GM18909 (cell line): Measurements from ENCODE around the gene ELP5.

Experiments
- ATAC-seq: cut with Tn5 transposase; IDR thresholded peaks from one replicate; pipeline ENCODE4 v1.9.1; 2021; ENCODE audit warnings: mild to moderate bottlenecking; ENCODE audit not compliant: unreplicated experiment, poor library complexity

The ELP5 gene

DNA sequence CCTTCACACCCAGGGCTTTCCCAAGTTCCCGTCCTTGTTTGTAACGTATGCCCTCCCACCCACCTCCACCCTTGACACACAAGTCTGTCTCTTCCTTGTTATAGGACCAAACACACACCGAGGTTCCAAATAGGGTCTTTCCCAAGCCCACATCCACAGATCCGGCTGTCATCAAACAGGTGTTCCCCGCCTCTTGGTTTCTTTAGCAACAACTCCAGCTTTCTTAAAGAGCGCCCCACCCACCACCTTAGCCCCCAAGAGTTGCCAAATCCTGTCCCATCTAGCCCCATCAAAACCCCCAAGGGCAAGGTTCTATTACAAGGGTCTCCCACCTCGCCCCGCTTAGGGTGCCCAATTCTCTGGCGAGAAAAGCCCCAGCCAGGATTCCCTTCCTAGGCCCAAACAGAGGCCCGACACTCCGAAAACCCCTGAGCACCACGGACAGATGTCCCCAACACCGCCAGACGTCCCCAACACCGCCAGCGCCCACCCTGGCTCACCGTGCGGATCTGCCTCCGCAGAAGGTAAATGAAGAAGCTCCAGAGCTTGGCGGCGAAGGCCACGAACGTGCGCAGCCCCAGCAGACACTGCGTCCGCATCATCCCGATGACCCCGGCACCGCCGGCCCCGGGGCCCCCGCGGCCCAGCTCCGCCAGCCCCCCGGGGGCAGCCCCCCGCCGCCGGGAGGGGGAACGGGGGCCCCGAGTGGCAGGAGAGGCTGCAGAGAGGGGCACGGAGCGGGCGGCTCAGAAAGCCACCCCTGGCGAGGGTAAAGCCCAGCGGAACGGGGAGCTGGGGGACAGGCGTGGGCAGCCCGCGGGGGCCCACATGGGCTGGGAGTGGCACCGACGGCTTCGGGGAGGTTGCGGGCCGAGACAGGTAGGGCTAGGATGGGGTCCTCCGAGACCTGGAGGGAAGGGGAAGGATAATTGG, 1.1 kb upstream of the ELP5 start:
- no peak for ATAC-seq

DNA sequence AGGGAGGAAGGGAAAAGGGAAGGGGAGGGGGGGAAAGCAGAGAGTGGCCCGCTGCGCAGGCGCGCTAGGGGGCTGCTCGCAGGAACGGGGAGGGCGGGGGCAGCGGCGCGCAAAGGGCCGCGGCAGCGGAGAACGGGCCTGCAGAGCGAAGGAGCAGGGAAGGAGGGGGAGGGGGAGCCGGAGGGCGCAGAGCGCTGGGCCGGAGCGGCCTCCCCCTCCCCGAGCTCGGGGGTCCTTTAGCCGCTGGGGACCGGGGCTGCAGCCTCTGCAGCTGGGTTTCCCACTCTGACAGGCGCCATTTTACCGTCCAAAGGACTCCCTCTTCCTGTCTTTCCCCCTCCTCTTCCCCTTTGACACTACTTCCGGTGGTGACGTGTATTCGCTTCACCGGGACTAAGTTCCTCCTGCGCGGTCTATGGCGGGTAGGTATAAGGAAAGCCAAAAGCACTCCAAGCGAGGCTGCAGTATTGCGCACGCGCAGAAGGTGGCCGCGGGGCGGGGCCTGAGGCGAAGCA, 297 bp upstream of the ELP5 start, which contains the start of gene CTDNEP1:
CTDNEP1 (minus strand) TSS at position 74 of the 515 bp plus-strand sequence. CDS start 438 bp downstream, outside the sequence.
- peak; percentile 79 for ATAC-seq

DNA sequence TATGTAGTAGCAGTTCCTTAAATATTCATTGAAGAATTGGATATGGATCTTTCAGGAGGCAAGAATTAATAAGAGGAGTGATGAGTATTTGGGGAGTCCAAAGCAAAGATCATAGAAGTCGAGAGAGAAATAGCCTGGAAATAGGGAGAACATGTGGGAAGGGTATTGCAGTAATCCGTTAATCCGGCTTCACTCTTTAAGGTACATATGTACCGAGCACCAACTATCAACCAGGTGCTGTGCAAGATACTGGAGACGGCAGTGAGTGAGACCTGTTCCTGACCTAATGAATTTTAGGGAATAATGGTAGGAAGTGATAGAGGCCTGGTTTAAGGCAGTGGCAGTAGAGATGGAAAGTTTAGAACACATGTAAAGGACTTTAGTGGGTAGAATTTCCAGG, 1.1 kb downstream of the ELP5 start:
- no peak for ATAC-seq

DNA sequence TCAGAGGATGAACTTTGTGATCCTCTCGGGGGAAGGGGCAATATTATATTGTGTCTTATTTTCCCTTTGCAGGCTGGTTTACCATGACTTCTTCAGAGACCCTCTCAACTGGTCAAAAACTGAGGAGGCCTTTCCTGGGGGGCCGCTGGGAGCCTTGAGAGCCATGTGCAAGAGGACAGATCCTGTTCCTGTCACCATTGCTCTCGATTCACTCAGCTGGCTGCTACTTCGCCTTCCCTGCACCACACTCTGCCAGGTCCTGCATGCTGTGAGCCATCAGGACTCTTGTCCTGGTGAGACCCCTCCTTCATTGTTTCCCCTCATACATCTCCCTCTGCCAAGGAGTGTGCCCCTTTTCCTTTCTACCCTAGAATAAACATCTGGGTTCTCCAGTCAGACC, 2.5 kb downstream of the ELP5 start:
- no peak for ATAC-seq

DNA sequence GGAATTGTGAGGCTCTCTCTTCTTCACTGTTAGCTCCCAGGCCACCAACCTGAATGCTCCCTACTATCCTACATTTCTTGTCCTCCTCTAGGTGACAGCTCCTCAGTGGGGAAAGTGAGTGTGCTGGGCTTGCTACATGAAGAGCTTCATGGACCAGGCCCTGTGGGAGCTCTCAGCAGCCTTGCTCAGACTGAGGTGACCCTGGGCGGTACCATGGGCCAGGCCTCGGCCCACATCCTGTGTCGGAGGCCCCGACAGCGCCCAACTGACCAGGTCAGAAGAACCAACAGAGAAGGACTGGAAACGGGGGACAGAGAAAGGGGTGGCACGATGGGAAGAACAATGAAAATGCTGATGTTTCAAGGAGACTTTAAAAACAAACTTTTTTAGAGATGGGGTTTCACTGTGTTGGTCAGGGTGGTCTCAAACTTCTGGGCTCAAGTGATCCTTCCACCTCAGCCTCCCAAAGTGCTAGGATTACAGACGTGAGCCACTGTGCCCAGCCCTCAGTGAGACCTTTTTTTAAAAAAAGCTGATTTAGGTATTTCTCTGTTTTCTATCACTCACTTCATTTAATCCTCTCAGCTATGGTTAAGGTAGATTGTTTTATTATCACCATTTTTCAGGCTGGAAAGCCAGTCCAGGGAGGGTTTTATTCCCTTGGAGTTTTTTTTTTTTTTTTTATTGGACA, 4.9 kb downstream of the ELP5 start:
- ATAC-seq, result no peak

DNA sequence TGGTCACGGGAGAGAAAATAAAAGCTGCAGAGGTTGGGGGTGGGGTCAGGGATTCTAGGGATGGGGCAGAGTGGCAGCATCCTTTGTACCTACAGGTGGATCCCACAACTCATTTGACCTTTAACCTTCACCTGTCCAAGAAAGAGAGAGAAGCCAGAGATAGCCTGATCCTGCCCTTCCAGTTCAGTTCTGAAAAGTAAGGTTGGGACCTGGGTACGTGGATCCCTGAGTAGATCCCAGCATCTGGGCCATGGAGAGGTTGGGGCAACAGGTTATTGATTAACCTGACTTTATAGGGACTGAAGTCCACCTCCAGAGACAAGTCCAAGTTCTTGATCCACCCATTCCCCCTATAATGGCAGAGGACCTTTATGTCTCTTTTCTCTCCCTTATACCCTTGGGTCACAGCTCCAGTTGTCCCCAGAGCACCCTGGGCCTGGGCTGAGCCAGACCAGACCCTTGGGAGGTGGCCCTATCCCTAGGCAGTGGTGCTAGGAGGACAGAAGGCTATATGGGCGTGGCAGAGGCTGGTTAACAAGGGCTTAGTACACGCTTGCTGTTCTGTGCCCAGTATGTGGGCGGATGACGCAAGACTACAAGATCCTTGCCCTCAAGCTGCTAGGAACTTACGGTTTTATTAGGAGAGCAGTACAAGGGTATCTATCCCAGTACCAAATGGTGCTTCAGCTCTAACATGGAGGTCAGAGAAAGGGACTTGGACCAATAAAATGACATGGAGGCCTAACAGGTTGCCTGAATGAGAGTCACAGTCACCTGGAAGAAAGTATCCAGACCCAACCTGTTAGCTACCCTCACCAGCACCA, 6.9 kb downstream of the ELP5 start:
- ATAC-seq, result no peak

DNA sequence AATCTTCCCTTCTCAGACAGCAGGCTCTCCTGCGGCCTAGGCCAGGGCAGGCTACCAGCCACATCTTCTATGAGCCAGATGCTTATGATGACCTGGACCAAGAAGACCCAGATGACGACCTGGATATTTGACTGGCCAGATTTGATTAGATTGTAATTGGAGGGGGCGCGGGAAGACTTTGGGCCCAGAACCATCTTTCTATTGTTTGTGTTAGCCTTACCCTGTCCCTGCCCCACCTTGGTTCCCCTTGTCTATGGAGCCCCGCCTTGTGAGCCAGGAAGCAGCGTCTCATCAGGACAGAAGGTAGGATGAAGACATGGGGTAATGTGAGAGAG, 7.5 kb downstream of the ELP5 start:
- no peak for ATAC-seq

DNA sequence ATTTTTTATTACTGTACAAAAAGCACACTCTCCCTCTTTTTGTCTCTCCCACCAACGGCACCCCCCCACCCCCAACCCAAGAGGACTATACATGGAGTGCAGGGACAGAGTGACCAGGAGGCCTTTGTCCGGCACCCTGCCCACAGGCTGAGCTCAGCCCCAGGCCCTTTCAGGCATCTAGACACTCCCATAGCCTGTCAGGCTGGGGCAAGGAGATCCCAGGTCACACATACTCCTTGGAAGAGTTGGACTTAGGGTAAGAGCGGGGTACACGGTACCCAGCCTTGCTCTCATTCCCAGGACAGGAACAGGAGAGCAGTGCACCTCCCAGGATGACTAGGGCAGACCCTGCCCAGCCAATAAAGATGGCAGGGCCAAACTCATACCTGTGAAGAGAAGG, 8.1 kb downstream of the ELP5 start:
- ATAC-seq, result no peak

DNA sequence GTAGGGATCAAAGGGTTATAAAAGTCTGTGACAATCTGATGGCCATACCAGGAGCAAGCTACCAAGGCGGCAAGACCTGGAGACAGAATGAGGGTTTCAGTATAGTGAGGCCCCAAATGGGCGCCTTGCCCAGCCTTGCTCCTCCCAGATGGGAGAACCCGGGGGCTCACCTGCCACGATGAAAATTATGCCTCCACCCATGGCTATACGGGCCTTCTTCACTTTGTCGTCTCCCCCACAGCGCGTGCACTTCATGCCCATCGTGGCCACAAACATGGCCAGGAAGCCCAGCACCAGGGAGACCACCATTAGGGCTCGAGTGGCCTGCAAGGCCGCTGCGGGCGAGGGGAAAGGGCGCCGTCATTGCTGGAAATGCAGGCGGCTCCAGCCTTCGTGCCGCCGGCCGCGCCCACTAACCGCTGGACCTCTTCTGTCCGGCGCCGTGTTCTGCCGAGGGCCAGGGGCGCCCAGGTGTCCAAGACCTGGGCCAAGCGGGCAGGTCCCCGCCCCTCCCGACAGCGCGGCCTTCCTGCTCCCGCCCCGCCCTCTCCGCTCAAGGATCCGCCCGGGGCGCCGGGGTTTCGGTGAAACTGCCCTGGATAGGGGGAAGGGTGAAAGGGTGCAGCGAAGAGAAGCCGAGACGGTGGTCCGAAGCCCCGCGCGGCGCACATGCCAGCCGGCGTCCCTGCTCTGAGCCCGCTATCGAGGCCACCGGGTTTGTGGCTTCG, 8.8 kb downstream of the ELP5 start:
- no peak for ATAC-seq

DNA sequence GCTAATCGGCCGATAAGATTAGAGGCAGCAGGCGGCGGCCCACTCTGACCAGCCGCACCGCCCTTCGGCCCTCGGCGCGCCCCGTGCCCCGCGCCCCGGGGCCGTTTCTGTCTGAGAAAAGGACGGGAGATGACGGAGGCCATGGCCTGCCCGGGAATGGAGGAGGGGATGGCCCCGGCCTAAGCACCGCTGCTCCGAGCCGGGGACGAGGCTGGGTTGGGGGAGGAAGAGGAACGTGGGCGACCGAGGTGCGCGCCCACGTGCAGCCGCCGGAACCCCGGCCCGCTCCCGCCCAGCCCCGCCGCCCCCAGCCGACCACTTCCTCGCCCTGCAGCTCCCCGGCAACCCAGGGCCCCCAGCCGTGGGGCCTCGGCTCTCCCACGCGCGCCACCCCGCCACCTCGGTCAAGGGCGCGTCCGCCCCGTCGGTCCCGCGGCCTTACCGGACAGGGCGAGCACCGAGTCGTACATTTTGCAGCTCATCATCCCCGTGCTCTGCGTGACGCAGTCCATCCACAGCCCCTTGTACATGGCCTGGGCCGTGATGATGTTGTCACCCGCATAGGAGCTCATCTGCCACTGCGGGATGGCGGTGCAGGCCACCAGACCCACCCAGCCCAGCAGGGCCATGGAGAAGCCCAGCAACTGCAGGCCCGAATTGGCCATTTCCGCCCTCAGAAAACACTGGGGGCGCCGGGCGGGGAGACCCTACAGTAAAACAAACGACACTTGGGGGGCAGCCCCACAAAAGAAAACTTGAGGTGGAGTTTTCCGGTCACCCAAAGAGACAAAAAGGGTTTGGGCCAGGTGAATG, 9.6 kb downstream of the ELP5 start:
- no peak for ATAC-seq

DNA sequence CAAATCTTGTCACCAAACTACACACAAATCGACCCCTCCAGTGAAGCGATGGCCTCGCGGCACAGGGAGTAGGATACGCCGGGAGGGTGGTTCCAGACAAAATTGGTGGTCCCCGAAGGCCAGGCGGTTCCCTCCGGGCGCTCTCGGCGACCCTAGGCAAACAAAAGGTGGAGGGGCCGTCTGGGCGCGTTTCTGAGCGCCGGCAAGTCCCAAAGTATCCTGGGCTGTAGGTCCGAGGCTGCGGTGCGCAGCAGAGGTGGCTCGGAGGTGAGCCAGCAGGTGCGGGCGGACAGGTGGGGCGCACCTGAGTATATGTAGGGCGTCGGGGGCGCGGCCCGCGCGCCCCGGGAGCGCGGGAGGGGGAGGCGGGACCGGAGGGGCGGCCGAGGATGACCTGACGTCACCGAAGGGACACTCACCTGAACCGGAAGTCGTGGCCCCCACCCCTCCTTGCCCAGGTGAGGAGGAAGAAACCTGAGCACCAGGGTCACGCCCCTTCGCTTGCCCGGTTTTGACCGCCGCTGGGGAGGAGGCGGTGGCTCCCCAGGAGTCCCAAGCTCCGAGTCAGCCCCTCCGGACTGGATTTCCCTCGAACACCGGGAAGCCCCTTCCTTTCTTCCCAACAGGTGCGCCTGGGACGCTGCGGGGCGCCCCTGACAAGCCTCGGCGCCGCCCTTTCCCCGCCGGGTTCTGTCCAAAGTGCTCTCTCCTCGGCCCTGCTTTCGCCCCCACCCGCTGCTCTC, 10.3 kb downstream of the ELP5 start, which contains the start of gene CLDN7:
CLDN7 (minus strand) TSS at position 287 of the 743 bp plus-strand sequence. CDS start 435 bp downstream, outside the sequence.
- no peak for ATAC-seq

DNA sequence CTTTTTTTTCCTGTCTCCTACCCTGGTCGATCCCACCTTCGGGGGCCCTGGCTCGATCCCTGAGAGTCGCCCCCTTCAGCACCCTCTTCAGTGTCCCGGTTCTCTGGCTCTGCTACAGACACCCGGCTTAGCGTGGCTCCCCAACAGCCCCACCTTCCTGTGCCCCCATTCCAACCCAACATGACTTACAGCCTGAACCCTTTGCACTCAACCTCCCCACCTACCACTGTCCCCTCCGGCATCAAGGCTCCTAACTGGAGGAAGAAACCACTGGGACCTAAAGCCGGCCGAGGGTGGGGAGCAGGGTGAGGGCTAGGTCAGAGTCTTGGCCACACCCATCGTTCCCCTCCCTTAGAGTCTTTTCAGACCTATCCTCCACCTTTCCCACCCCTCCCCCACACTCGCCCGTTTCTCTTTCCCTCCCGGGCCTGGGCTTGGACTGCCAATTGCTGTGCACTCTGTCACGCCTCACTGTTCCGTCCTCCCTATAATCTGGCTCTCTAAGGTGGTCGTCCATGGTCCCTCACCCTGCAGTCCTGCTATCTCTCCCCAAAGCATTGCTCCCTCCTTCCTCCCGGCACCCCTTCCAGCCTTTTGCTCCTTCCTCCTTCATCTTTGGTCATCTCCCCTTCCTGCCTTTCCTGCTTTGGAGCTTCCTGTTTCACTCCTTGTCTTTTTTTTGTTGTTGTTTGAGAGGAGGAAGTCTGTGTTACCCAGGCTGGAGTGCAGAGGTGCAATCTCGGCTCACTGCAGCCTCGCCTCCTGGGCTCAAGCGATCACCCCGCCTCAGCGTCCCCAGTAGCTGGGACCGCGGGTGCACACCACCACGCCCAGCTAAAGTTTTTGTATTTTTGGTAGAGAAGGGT, 11.2 kb downstream of the ELP5 start:
- no peak for ATAC-seq

DNA sequence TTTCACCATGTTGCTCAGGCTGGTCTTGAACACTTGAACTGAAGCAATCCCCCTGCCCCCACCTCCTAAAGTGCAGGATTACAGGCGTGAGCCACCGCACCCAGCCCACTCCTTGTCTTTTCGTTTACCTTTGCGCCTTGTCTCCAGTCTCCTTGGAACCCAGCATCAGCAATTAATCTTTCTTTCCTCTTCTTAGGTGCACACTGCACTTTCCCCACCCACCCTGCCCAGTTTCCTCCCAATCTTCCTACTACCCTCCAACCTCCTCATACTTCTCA, 11.7 kb downstream of the ELP5 start:
- no peak for ATAC-seq

DNA sequence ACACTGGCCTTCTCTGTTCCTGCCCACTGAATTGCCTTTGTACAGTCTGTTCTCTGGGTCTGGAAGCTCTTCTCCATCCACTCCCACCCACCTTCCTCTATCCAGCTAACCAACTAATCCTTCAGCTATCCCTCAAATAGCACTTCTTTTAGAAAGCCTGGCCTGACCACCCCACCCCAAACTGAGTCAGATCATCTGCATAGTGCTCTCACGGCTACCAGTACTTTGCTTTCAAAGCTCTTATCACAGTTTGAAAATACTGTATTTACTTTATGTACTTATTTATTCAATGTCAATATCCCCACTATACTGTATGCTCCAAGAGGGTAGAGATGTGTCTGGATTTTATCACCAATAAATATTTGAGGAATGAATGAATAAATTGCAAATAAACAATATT, 14.8 kb downstream of the ELP5 start:
- no peak for ATAC-seq

DNA sequence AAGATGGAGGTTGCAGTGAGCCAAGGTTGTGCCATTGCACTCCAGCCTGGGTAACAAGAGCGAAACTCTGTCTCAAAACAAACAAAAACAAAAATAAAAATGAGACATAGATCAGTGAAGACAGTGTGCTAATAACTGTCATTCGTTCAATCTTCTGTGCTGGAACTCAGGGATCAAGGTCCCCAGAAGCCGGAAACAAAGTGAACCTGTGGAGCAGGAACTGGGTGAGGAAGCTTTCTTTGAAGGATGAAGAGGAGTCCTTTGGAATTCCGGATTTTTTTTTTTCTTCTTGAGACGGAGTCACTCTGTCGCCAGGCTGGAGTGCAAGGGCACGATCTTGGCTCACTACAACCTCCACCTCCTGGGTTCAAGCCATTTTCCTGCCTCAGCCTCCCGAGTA, 27.4 kb downstream of the ELP5 start:
- ATAC-seq, result no peak

DNA sequence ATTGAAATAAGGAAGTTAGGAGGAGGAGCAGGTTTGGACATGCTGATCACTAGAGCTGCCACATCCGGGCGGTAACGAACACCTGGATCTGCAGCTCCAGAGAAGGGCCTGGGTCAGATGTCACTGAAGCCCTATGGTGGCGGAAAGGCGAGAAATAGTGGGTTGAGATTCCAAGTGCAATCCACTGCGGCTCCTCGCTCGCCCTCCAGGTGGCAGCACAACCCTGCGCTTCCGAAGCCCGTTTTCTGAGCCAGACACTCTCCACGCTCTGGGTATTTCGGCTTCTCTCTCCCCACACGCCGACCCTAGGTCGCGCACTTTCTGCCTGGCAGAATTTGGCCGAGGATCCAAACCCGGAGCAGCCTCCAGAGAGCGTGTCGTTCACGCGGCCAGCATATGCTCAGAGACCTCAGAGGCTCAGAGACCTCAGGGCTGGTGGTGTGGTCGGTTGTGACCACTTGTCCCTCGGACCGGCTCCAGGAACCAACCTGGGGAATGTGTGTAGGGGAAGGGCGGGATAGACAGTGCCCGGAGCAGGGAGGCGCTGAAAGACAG, 28.6 kb downstream of the ELP5 start:
- peak; percentile 56 for ATAC-seq
